Hematopoietic multipotent progenitor cell (in vitro differentiated cells): ENCODE data around the gene IQCF5. TPM values are rescaled to one million over a fixed set of nuclear protein-coding genes. Genes with fewer than 3 reads are reported as not detected.
"Not testable (repeated sequence)": the region's sequence is repeated elsewhere in the genome, so short reads cannot be mapped to it uniquely, and the experiment has no call there.

Source experiments
- DNase-seq, 3 donors: peaks; one replicate each; pipeline ENCODE4 v3.0.0-alpha.2; 2011 to 2015; ENCODE audit warnings: low read depth in 2 of 3, low spot score in 2 of 3
- small RNA-seq: library from RNA; depleted of rRNA; stranded (forward); fragments of <200 nt; gene quantifications from one replicate; pipeline ENCODE3, GENCODE V24; 2012
- total RNA-seq: library from RNA; depleted of rRNA; stranded (reverse); fragments of >200 nt; gene quantifications from one replicate; pipeline ENCODE4 v1.2.3, GENCODE V29; 2012

Gene IQCF5
- total RNA-seq, 1 donor = 0.27 TPM

- no peak for DNase-seq
These were observed 2.1 kb downstream of the IQCF5 start for GRCh38 chr3:51873253-51873766.

DNA sequence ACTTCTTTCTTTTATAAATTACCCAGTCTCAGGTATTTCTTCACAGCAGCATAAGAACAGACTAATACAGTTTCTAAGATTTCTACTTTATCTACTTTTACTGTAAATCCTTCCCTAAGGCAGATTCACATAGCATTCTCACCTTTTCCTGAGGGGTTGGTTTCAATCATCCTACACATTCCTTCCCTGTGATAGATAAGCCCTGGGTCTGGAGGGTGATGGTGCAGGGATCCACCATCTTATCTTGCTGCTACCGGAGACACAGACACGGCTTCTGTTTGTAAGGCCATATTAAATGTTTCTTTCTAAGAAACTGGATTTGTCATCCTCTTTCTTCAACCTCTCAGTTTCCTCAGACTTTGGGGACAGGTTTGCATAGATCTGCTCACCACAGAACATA is 6.1 kb downstream of the IQCF5 start:
- DNase-seq = no peak

GRCh38 chr3:51868896-51869295 is 6.5 kb downstream of the IQCF5 start:
- DNase-seq = not testable (repeated sequence)

- no peak for DNase-seq
These were observed 12.5 kb downstream of the IQCF5 start for GRCh38 chr3:51862886-51863285.

DNA sequence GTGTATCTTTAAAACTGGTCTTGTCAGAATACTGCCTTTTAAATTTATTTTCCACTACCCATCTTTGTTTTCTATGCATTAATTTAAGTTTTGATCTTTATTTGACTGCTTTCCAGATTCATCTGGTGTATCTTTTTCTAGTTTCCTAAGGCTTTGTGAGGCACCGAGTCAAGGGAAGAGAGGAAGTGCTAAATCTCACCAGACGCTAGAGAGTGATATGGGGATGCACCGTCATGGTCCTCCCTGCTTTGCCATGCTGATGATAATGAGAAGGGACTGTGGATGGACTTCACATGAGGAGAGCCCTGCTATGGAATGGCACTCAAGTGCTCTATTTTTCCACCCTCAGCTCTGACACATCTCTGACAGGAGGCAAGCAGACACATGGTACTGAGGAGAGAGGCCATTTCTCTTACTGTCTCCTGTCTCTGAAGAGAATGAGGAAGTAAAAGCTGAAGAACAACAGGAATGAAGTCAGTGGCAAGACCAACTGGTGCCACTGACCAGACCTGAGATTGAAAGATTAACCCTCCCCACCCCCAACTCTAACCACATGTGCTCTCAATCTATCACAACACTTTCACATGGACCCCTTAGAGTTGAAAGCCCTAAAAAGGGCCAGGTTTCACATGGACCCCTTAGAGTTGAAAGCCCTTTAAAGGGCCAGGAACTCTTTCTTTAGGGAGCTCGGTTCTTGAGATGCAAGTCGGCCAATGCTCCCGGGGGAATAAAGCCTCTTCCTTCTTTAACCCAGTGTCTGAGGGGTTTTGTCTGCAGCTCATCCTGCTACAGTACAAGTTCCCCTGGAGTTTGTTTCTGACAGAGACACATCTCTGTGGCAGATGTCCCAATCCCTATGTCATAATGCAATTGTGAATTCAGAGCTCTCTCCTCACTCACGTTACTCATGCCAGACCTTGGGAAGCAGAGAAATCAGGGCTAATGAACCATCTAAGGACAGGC is 14.4 kb downstream of the IQCF5 start, which contains the start of gene IQCF2:
Gene IQCF2, plus strand, starts transcription at position 913 of the 963 bp plus-strand sequence. CDS start 52 bp downstream, outside the sequence.
- DNase-seq = peak in 1 of 3 donors; percentile 31

- DNase-seq = not testable (repeated sequence)
These were observed 20.0 kb downstream of the IQCF5 start for GRCh38 chr3:51855411-51855810.

- no peak for DNase-seq
These were observed 30.3 kb downstream of the IQCF5 start for GRCh38 chr3:51845129-51845528.

DNA sequence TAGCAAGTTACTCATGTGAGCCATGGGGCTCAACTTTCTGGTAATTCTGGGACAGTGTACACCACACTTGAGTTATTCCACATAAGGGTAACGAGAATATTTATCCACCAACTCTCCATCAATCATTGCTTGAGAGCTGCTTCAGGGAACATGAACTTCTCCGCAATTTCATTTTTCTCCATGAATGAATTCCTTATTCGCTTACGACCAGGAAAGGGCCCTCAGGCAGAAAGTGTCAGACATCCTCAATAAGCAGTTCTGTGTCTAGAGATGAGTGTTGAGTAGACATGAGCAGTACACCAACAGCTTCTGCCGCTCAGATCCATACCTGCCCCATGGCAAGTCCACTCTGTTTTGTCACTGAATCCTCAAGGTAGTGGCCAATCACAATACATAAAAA is 38.8 kb downstream of the IQCF5 start:
- no peak for DNase-seq

GRCh38 chr3:51830836-51831385 is 44.5 kb downstream of the IQCF5 start:
- DNase-seq = no peak

DNA sequence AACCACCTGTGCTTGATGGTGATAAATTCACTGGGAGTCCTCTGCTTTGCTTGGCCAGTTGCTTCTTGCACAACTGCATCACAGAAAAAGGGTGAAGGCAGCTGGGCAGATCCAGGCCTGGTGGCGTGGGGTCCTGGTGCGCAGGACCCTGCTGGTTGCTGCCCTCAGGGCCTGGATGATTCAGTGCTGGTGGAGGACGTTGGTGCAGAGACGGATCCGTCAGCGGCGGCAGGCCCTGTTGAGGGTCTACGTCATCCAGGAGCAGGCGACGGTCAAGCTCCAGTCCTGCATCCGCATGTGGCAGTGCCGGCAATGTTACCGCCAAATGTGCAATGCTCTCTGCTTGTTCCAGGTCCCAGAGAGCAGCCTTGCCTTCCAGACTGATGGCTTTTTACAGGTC is 45.1 kb downstream of the IQCF5 start:
- no peak for DNase-seq

- DNase-seq = no peak
These were observed 47.1 kb downstream of the IQCF5 start for GRCh38 chr3:51828297-51828696.

Small RNA genes lying within 50 kb of the gene (small RNA-seq; reads per million reads assigned to genes)
- gene RN7SL504P = not detected

Other genes starting within 250 kb of the IQCF5 start
- 80.0 TPM for gene TEX264, start 204.3 kb downstream of the IQCF5 start, total RNA-seq
- gene GRM2, start 168.5 kb downstream of the IQCF5 start, total RNA-seq = 0.27 TPM
- gene IQCF6, start 96.4 kb downstream of the IQCF5 start, total RNA-seq = not detected
- gene IQCF2, start 14.0 kb downstream of the IQCF5 start, total RNA-seq = not detected
- gene IQCF1, start 27.8 kb upstream of the IQCF5 start, total RNA-seq = not detected
- 32.3 TPM for gene RRP9, start 66.3 kb upstream of the IQCF5 start, total RNA-seq
- 21.8 TPM for gene PARP3, start 66.8 kb upstream of the IQCF5 start, total RNA-seq
- gene GPR62, start 79.8 kb upstream of the IQCF5 start, total RNA-seq = under 0.01 TPM
- gene PCBP4, start 91.9 kb upstream of the IQCF5 start, total RNA-seq = 4.0 TPM
- 103 TPM for gene ABHD14B, start 98.4 kb upstream of the IQCF5 start, total RNA-seq
- 28.5 TPM for gene ABHD14A, start 99.5 kb upstream of the IQCF5 start, total RNA-seq
- 38.0 TPM for gene ACY1, start 107.9 kb upstream of the IQCF5 start, total RNA-seq
- 3,278 TPM for gene RPL29, start 120.3 kb upstream of the IQCF5 start, total RNA-seq
- gene DUSP7, start 181.0 kb upstream of the IQCF5 start, total RNA-seq = 25.3 TPM